ENCODE data around the gene CD22. TPM values are rescaled to one million over a fixed set of nuclear protein-coding genes. Genes with fewer than 3 reads are reported as not detected.
"Not testable (repeated sequence)": the region's sequence is repeated elsewhere in the genome, so short reads cannot be mapped to it uniquely, and the experiment has no call there.

CD22 gene
- total RNA-seq, 1 donor from 2014 or later, result 2.5 TPM

DNA sequence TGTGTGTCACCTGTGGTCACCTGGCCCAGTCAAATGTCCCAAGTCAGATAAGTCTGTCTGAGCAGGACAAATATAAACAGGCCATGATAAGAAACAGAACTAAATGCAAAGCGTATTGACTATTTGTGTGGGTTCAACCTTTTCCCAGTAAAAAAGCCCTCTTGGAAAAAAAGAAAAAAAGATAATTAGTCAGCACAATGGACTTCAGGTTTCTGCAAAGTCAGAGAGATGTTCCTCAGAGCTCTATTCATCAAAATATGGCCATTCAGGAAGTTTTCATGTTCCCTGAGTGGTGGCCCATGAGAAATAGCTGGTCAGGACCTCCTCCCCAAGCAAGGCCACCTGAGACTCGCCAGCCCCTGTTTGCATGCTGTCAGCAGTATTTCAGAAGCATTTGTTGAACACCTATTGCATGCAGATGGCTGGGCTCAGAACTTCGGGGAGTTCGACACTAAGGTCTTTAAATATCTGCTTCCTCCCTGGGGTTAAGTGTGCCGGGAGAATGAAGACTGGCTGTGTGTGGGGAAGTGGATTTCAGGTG, 32.0 kb downstream of the CD22 start:
- ATAC-seq, result no peak

DNA sequence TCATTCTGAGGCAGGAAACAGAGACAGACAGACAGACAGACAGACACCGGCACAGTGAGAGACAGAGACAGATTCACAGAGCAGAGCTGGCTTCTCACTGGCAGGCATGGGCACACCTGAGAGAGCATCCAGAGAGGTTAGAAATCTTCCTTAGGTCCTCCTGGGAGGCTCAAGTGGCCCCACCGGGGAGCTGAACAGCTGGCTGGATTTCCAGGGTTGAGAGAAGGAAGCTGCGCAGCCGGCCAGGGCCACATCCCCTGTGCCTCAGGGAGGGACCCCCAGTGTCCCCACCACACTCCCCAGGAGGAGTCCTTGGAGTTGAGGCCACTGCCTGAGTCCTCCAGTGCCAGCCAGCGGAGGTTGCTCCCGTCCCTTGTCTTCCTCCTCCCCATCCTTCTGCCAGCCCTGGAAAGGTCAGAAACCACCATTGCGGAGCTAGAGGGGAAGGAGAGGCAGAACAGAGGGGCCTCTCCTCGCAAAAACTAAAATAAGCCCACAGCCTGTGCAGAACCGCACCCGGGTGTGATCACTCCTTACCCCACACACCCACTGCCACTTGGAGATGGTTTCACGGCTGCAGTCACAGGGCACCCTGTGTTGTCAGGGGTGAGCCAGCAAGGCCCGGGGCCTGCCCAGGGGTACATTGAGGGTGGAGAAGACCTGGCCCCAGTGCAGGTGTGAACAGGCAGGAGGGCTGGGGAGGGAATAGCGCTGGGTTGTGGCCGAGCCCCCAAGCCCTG, 33.4 kb downstream of the CD22 start:
- ATAC-seq, result peak; percentile 14

DNA sequence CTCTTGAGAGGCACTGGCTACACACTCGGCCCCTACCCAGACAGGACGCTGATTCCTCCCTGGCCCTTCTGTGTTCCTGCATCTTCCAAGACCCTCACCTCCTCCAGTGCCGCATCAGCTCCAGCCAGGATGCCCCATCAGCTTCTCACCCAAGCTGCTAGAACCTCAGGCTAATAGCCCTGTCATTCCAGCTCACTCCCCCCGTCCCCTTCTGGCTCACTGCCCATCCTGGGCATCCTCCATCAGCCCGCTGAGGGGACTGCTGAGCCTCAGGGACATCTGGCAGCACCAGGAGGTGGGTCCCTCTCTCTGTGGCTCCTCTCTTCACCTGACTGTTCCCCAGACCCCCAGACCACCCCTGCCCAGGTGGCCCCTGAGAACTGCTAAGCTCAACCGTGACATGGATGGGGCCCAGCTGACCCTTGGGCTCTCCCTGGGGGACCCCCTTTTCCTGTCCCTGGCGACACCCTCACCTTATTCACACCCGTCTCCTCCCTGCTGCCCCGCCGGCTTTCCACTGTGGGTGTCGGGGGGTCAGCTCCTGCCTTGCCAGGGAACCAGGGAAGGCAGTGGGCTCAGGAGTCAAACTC, 34.1 kb downstream of the CD22 start:
- no peak for ATAC-seq

DNA sequence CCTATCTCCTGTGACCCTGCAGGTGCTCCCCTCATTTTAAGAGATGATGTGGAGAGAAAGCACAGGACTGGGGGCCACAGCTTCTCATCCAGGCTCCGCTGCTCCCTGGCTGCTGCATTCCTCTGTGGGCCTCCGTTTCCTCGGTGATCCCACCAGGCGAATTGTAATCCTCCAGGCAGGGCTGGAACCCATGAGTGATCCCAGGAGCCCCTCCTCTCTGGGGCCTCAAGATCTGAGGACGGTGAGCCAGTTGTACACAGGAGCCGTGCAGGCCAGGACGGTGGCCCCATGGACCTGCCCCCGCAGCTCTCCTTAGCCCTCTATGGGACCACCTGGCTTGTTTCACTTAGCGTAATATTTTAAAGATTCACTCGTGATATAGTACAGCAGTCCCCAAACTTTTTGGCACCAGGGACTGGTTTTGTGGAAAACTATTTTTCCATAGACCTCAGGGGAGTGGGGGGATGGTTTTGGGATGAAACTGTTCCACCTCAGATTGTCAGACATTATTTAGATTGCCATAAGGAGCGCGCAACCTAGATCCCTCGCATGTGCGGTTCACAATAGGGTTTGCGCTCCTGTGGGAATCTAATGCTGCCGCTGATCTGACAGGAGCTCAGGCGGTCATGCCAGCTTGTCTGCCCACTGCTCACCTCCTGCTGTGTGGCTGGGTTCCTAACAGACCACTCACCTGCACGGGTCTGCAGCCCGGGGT, 34.9 kb downstream of the CD22 start:
- ATAC-seq, result no peak

DNA sequence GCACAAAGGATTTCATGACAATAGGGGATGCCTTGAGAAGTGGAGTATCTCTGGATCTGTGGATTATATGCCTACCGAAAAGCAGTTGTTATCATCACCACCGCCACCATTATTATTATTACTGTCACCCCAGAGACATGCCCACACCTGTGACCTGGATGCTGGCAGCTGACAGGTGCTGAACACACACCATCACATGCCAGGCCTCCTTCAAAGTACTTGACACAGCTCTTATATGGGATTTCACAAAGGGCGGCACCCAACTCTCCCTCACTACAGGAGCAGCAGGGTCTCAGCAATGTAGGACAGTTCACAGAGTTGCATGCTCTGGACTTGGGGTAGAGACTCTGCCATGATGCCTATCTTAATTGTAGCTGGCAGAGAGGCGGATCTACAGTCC, 36.3 kb downstream of the CD22 start:
- ATAC-seq, result no peak

DNA sequence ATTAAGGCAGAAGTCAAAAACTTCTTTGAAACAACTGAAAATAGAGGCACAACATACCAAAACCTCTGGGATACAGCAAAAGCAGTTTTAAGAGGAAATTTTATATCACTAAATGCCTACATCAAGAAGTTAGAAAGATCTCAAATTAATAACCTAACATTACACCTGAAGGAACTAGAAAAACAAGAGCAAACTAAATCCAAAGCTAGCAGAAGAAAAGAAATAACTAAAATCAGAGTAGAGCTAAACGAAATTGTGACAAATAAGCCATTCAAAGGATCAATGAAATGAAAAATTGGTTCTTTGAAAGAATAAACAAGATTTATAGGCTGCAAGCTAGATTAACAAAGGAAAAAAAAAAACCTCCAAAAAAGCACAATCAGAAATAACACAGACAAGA, 39.4 kb downstream of the CD22 start:
- no peak for ATAC-seq

DNA sequence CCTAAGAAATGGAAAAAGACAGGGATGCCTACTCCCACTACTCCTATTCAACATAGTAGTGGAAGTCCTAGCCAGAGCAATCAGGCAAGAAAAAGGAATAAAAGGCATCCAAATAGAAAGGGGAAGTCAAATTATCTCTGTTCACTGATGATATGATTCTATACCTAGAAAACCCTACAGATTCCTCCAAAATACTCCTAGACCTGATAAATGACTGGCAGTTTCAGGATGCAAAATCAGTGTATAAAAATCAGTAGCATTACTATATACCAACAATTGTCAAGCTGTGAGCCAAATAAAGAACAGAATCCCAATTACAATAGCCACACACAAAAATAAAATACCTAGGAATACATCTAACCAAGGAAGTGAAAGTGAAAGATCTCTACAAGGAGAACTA, 40.5 kb downstream of the CD22 start:
- ATAC-seq, result no peak

DNA sequence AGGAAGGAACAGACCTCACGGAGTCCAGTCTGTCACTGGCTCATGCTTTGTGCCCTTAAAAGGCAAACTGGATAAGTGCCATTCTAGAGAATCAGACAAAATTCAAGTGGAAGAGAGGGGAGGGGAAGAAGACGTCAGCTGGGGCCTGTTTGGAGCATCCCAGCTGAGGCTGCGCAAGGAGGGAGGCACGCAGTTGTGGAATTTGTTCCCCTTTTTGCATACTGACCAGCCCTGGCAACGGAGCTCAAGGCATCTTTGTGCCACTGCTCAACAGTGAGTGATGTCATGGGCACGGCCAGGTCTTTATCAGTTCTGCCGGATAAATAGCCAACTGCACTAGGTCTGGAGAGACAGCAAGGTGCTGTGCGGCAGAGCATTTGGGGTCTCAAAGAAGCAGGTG, 41.7 kb downstream of the CD22 start, which contains the start of gene GPR42:
Gene GPR42, plus strand, starts transcription at position 347 of the 400 bp plus-strand sequence. CDS start 292 bp downstream, outside the sequence.
- no peak for ATAC-seq

DNA sequence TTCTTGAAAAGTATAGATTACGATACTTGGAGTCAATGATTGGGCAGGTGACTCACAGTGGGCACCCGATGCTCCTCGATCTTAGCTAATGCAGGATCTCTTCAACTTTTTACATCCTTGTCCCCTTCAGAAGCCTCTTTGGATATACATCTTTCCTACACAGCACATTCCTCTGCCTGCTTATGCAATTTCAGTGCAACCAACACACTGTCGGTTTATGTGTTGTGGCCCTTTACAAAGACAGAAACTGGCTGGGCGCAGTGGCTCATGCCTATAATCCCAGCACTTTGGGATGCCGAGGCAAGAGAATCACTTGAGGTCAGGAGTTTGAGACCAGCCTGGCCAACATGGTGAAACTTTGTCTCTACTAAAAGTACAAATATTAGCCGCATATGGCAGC, 44.5 kb downstream of the CD22 start:
- no peak for ATAC-seq

DNA sequence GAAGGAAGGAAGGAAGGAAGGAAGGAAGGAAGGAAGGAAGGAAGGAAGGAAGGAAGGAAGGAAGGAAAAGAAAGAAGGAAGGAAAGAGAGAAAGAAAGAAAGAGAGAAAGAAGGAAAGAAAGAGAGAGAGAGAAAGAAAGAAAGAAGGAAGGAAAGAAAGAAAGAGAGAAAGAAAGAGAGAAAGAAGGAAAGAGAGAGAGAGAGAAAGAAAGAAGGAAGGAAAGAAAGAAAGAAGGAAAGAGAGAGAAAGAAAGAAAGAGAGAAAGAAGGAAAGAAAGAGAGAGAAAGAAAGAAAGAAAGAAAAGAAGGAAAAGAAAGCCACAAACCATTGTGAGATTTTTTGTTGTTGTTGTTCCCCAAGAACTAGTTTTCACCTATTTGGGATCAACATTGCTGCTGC, 45.0 kb downstream of the CD22 start:
- ATAC-seq, result not testable (repeated sequence)

DNA sequence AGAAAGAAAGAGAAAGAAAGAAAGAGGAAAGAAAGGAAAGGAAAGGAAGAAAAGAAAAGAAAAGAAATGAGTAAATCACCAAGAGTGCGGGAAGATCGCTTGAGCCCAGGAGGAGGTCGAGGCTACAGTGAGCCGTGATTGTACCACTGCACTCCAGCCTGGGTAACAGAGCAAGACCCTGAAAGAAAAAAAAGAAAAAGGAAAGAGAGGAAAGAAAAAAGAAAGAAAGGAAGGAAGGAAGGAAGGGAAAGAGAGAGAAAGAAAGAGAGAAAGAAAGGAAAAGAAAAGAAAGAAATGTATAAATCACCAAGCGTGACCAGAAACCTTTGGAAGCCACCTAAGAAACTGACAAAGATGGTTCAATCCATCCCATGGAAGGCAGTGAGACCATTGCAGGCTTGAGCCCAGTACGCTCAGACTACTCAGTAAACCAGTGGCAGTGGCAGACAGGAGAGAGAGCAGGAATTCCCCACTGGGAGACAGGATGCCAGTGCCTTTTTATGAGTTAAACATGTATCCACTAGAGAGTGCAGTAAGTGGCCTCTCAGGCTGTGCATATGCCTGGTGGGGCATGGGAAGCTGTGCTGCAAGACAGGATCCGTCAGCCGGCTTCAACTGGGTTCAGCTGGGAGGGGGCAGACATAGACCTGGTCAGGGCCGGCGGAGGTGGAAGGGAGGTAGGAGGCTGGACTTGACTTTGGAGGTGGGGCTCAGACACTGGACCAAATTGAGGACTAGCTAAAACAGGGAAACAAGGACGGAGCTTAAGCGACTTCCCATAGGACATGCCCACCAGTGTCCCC, 46.7 kb downstream of the CD22 start:
- ATAC-seq, result no peak

DNA sequence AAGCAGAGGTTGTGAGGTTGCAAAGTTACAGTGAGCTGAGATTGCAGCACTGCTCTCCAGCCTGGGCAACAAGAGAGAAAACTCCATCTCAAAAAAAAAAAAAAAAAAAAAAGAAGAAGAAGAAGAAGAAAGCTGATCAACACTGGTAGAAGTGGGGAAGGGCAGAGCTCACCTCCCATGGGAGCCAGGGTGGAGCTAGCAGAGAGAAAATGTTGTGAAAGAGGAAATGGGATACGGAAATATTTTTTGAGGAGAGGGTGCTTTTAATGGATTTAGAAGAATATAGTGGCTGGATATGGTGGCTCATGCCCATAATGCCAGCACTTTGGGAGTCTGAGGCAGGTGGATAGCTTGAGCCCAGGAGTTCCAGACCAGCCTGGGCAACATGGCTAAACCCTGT, 48.7 kb downstream of the CD22 start:
- no peak for ATAC-seq

DNA sequence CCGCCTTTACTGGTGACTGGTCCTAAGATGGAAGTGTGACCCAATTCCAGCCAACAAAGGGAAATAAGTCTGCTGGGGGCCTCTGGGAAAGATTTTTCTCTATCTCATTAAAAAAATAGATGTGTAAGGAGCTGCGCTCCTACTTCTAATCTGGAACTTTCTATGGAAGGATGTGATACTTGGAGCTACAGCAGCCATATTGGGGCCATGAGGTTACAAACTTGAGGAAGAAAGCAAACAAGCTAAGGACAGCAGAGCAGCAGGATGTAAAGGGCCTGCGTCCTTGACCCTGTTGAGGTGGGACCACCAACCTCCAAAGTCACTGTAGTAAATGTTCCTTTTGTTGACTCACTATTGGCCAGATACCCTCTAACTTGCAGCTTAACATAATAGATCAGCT, 49.4 kb downstream of the CD22 start:
- ATAC-seq, result no peak

DNA sequence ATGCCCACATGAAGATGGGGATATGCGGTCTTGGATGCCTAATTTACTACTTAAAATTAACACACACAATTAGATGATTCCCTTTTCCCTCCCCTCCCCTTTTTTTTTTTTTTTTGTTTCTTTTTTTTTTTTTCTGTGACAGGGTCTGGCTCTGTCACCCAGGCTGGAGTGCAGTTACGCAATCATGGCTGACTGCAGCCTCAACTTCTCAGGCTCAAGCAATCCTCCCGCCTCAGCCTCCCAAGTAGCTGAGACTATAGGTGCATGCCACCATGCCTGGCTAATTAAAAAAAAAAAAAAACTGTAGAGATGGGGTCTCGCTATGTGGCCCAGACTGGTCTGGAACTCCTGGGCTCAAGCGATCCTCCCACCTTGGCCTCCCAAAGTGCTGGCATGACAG, 50.6 kb downstream of the CD22 start:
- ATAC-seq, result not testable (repeated sequence)

DNA sequence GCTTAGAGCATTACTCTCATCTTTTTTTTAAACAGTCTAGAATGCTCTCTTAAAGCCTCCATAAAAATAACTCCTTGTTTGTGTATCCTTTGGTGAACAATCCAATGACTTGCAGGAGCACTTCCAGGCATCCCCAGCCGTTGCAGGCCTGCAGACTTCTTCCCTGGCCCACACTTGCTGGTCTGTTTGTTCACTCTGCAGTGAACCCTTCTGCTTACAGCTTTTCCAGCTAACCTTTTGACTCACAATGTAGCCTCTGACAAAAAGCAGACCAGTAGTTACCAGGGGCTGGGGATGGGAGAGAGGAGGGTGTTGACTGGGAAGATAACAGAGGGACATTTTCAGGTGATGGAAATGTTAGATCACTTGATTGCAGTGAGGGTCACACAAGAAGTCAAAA, 51.0 kb downstream of the CD22 start:
- no peak for ATAC-seq

DNA sequence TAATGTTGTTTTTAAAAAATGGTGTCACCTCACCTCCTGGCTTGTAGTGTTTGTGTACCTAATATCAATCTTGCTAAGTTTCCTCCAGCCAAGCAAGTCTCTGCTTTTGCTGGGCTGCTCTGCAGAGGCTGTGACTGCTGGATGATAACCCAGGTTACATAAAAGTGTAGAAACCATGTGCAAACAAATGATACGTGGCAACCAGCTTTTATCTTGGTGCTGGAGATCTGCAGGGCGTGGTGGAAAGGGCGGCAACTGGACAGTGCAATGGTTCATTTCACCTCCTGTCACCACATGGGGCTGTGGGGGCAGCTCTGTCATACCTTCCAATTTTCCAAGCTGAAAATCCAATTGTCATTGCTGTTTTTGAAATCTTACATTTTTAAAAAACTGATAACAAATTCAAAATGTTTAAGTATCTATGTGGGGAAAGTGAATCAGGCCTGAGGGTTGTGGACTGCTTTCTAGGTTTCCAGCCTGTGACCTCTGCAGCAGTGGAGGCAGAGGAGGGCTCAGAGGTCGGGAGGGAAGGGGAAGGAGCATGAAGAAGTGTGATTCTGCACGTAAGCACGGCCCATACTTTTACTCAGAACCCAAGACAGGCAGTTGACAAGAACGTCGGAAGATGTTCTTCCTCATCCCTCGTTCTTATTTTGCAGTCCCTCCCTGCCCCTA, 51.6 kb downstream of the CD22 start:
- ATAC-seq, result no peak

DNA sequence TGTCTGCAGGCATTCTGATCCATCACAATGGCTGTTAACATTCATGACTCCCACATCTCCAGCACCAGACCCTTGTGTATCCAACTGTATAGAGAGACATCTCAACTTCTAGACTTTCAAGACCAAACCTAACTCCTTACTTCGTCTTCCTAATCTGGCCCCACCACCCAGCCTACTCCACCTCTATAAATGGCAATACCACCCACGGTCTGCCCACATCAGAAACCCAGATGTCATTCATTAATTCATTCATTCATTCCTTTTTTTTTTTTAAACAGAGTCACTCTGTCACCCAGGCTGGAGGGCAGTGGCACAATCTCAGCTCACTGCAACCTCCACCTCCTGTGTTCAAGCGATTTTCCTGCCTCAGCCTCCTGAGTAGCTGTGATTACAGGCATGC, 52.3 kb downstream of the CD22 start:
- no peak for ATAC-seq

DNA sequence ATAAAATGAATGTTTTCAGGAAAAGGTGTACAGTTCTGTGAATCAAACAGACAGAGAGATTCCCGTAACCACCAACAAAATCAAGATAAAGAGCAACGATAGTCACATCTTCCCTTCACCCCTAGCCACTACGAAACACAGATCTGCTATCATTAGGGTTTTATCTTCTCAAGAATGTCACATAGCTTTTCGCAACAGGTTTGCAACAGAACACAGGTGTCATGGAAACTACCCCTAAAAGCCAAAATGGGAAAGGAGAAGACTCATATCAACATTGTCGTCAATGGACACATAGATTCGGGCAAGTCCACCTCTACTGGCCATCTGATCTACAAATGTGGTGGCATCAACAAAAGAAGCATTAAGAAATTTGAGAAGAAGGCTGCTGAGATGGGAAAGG, 52.9 kb downstream of the CD22 start:
- ATAC-seq, result no peak

DNA sequence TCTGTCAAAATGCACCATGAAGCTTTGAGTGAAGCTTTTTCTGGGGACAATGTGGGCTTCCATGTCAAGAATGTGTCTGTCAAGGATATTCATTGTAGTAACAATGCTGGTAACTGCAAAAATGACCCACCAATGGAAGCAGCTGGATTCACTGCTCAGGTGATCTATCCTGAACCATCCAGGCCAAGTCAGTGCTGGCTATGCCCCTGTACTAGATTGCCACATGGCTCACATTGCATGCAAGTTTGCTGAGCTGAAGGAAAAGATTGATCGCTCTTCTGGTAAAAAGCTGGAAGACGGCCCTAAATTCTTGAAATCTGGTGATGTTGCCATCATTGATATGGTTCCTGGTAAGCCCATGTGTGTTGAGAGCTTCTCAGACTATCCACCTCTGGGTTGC, 54.5 kb downstream of the CD22 start:
- ATAC-seq, result no peak

DNA sequence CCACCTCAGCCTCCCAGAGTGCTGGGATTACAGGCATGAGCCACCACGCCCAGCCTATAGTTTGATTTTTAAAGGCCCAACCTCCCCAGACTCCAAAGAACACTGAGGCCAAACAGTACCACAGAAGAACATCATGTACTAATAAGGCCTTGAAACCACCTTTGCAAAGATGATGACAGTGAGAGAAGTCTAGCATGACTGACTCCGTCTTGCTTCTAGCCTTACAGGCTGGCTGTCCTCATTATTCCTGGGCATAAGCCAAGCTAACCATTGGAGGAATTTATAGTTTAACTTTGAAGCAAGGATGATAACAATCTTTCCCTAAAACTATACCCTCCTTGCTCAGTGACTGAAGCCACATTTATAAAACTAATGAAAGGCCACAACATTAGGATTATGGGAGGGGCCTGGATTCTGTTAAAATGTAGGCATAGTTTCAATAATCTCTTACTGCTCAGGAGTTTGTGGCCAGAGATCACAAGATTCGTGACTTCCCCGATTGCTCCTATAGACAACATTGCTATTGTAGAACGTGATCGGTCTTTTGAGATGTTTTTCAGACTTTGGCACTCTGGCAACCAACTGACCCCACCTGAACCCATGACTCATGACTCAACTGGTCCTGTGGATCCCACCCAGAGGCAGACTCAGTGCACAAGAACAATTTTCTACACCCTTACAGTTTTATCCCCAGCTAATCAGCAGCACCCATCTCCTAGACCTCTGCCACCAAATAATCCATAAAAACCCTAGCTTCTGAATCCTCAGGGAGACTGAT, 59.5 kb downstream of the CD22 start:
- ATAC-seq, result no peak

DNA sequence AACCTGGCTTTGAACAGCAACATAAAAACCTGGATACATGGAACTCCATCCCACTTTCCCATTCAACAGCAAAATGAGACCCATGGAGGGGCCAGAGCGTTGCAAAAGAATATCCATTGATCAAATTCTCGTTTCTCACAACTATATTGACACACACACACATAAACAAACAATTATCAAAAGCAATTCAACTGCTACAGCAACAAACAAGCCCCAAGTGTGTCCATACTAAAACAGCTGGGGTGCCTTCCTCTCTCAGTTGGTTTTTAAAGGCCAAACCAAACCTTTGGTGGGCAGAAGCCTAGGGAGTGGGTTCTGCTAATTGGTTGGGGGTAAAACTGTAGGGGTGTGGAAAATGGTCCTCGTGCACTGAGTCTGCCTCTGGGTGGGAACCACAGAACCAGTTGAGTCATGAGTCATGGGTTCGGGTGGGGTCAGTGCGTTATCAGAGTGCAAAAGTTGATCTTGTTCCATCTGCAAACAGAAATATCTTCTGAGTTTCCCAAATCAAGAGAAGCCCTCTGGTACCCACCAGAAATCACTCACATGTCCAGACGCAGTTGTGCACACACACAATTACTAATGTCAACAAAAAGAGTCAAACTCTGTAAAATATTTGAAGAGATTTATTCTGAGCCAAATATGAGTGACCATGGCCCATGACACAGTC, 60.3 kb downstream of the CD22 start:
- ATAC-seq, result no peak
